Ishikawa (cell line): Measurements from ENCODE around the gene EPS8L2.

Experiments used
- CEBPB ChIP-seq: IDR thresholded peaks from 2 replicates; pipeline ENCODE4 v1.6.1; 2012
- NFIC ChIP-seq: IDR thresholded peaks from 2 replicates; pipeline ENCODE4 v1.6.1; 2012
- RAD21 ChIP-seq: IDR thresholded peaks from 2 replicates; pipeline ENCODE4 v1.6.1; 2012; ENCODE audit warnings: low read depth
- USF1 ChIP-seq: IDR thresholded peaks from 2 replicates; pipeline ENCODE4 v1.6.1; 2012
- YY1 ChIP-seq: IDR thresholded peaks from 2 replicates; pipeline ENCODE4 v1.6.1; 2012; ENCODE audit warnings: low read depth
- TF ChIP-seq, protein P1 (sequence below): IDR thresholded peaks from 2 replicates; pipeline ENCODE4 v1.6.1; 2012

DNA sequence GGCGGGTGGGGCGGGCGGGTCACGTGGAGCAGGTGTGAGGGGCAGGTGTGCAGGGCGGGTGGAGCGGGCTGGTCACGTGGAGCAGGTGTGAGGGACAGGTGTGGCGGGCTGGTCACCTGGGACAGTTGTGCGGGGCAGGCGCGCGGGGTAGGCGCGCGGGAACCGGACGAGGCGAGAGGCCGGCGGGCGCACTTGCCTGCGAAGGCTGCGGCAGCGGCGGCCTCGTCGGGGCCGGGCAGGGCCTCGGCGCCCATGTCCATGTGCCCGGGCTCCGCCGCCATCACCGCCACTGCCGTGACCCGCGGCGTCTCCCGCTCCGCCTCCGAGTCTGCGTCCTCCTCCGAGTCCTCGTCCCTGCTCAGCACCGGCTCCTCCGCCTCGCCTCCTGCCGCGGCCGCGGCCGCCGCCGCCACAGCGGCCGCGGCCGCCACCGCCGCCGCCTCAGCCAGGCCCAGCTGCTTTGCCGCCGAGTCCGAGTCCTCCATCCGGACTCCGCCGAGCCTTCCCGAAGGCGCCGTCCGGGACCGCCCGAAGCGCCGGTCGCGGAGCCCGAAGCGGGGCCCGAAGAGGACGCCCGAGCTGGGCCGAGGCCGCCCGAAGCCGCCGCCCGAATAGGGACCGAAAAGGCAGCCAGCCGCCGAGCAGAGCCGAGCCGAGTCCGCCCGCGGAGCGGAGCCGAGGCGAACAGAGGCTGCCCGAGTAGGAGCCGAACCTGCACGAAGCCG is 11.3 kb upstream of the EPS8L2 start, which contains the start of gene DEAF1:
- TF ChIP-seq RAD21 (no peak), NFIC (no peak), USF1 (peak; percentile 91), CEBPB (no peak), YY1 (peak; percentile 84)
- TF ChIP-seq, protein P1, sequence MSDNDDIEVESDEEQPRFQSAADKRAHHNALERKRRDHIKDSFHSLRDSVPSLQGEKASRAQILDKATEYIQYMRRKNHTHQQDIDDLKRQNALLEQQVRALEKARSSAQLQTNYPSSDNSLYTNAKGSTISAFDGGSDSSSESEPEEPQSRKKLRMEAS, result peak; percentile 98
